ENCODE results near the gene MMD.
"Not testable (repeated sequence)": the region's sequence is repeated elsewhere in the genome, so short reads cannot be mapped to it uniquely, and the experiment has no call there.

MMD gene

DNA sequence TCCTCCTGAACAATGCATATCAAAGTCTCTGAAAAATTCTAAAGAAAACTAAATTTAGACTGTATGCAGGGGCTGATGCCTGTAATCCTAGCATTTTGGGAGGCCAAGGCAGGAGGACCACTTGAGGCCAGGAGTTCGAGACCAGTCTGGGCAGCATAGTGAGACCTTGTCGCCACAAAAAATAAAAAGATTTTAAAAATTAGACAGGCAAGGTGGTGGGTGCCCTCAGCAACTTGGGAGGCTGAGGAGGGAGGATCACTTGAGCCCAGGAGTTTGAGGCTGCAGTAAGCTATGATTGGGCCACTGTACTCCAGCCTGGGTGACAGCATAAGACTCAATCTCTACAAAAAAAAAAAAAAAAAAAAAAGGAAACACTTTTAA lies 30.1 kb upstream of the MMD start:
- in situ Hi-C loops (cut with MboI; ENCODE audit: low sequenced_read_pairs, unreplicated experiment) = no loop called here
- no peak for DNase-seq (ENCODE audit: low spot score)
- no peak for TF ChIP-seq CTCF (IDR thresholded peaks at IDR 0.05; ENCODE audit: borderline replicate concordance, control extremely low read depth, extremely low read depth, insufficient read depth, missing control alignments)

- no peak for DNase-seq (ENCODE audit: low spot score)
- in situ Hi-C loops (cut with MboI; ENCODE audit: low sequenced_read_pairs, unreplicated experiment) = no loop called here
These were observed 29.6 kb upstream of the MMD start for GRCh38 chr17:55451203-55451641.

GRCh38 chr17:55450232-55450825 lies 28.7 kb upstream of the MMD start:
- in situ Hi-C loops (cut with MboI; ENCODE audit: low sequenced_read_pairs, unreplicated experiment) = no loop called here
- no peak for DNase-seq (ENCODE audit: low spot score)

More at GRCh38 chr17:55451203-55451641, 29.6 kb upstream of the MMD start:
- TF ChIP-seq CTCF (IDR thresholded peaks at IDR 0.05; ENCODE audit: borderline replicate concordance, control extremely low read depth, extremely low read depth, insufficient read depth, missing control alignments) = no peak

GRCh38 chr17:55448681-55449080 lies 27.0 kb upstream of the MMD start:
- TF ChIP-seq CTCF (IDR thresholded peaks at IDR 0.05; ENCODE audit: borderline replicate concordance, control extremely low read depth, extremely low read depth, insufficient read depth, missing control alignments) = no peak
- no peak for DNase-seq (ENCODE audit: low spot score)
- in situ Hi-C loops (cut with MboI; ENCODE audit: low sequenced_read_pairs, unreplicated experiment) = no loop called here

More at GRCh38 chr17:55450232-55450825, 28.7 kb upstream of the MMD start:
- TF ChIP-seq CTCF (IDR thresholded peaks at IDR 0.05; ENCODE audit: borderline replicate concordance, control extremely low read depth, extremely low read depth, insufficient read depth, missing control alignments) = no peak

DNA sequence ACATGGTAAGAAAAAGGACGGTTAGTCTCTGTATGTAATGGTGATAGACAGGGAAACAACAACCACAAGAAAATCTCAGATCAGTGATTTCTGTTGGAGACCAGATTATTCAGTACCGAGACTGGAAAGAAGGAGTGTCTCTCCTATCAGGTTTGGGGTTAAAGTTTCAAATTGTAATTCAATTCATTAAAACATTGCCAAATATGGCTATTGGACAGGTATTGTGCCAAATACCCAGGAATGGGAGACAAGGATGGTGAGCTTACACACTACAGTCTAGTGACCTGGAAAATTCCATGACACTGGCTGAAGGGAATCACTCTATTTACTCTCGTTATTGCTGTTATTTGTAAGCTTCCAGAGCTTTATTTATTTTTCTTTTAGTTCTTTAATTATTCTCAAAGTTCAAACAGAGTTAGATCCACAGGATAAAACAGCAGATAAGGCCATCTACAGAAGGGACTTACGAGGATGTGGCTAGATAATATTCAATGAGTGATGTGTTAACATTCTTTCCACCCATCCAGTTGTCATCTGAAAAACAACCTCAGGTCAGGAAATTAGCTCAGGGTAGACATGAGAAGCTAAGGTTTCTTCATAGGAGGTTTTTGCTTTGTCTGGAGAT lies 25.1 kb upstream of the MMD start:
- TF ChIP-seq CTCF (IDR thresholded peaks at IDR 0.05; ENCODE audit: borderline replicate concordance, control extremely low read depth, extremely low read depth, insufficient read depth, missing control alignments) = no peak
- in situ Hi-C loops (cut with MboI; ENCODE audit: low sequenced_read_pairs, unreplicated experiment) = no loop called here
- no peak for DNase-seq (ENCODE audit: low spot score)

DNA sequence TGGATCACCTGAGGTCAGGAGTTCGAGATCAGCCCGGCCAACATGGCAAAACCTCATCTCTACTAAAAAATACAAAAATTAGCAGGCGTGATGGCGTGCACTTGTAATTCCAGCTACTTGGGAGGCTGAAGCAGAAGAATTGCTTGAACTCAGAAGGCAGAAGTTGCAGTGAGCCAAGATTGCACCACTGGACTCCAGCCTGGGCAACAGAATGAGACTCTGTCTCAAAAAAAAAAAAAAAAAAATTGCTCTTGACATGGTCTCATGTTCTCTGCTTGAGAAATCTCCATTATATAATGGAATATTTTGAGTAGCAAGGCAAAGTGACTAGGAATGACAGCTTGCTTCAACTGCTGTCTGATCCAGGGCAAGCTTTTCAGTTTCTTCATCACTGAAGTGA lies 24.4 kb upstream of the MMD start:
- in situ Hi-C loops (cut with MboI; ENCODE audit: low sequenced_read_pairs, unreplicated experiment); DNase-seq (ENCODE audit: low spot score): not testable (repeated sequence)

All from GM13976 (cell line).